Retinal pigment epithelial cell (primary cell): Measurements from ENCODE around the gene LRRC3B.

ENCODE experiments used
- DNase-seq: peaks from one replicate; pipeline ENCODE4 v3.0.0-alpha.2; 2010; ENCODE audit warnings: low read depth
- H3K4me3 ChIP-seq: 2 replicates; pipeline ENCODE4 v1.5.1; 2011; ENCODE audit warnings: mild to moderate bottlenecking, low read length, control low read depth, moderate library complexity
- CTCF ChIP-seq: conservative IDR thresholded peaks from 2 replicates; pipeline ENCODE4 v1.5.1; 2011; ENCODE audit warnings: low read depth, low read length, control low read depth, inconsistent platforms

Gene LRRC3B

GRCh38 chr3:26623419-26624208 is 1.0 kb downstream of the LRRC3B start:
- DNase-seq = no peak
- no peak for TF ChIP-seq CTCF
- H3K4me3 ChIP-seq = no peak overlapping the region

- no peak for DNase-seq
- no peak overlapping the region for H3K4me3 ChIP-seq
- no peak for TF ChIP-seq CTCF
These were observed 1.7 kb downstream of the LRRC3B start for GRCh38 chr3:26624209-26624765.

GRCh38 chr3:26625187-26625586 is 2.6 kb downstream of the LRRC3B start:
- H3K4me3 ChIP-seq = no peak overlapping the region
- TF ChIP-seq CTCF = no peak
- no peak for DNase-seq

GRCh38 chr3:26627080-26627479 is 4.5 kb downstream of the LRRC3B start:
- no peak overlapping the region for H3K4me3 ChIP-seq
- no peak for TF ChIP-seq CTCF
- DNase-seq = no peak

GRCh38 chr3:26628915-26629314 is 6.3 kb downstream of the LRRC3B start:
- TF ChIP-seq CTCF = no peak
- DNase-seq = no peak
- H3K4me3 ChIP-seq = no peak overlapping the region

- no peak for TF ChIP-seq CTCF
- no peak for DNase-seq
- H3K4me3 ChIP-seq = no peak overlapping the region
These were observed 8.3 kb downstream of the LRRC3B start for GRCh38 chr3:26630669-26631389.
